K562 (cell line): ENCODE data around the gene PCDHGA12. TPM values are rescaled to one million over a fixed set of nuclear protein-coding genes. Genes with fewer than 3 reads are reported as not detected.

ENCODE experiments used
- ATAC-seq: fragments of 200-7000 bp; cut with Tn5 transposase; 3 replicates; pipeline ENCODE4 v1.9.1; 2020; ENCODE audit warnings: moderate library complexity
- BruUV-seq: library from RNA; stranded (reverse); fragments of 400-500 nt; replicated peaks from 2 replicates; lab custom pipeline; 2021; lab: Mats Ljungman, UMichigan
- CTCF ChIA-PET: fragments of 300-600 bp; formaldehyde crosslinking; extraction: SDS; loops from one replicate; lab custom pipeline; 2021; ENCODE audit warnings: low intra/inter-chr PET ratio; lab: Yijun Ruan, JAX
- POLR2A ChIA-PET: fragments of 300-600, 350-650 bp; sonication (Branson Sonifier 250); formaldehyde crosslinking; extraction: SDS; loops from one replicate; lab custom pipeline; 2021; ENCODE audit warnings: antibody characterized with exemption, inconsistent platforms; lab: Yijun Ruan, JAX
- DNase-seq, 4 experiments: peaks; one replicate each; pipeline versions ENCODE4 v3.0.0 to v3.0.0-alpha.2; 2011 to 2018; ENCODE audit warnings: low spot score in 3 of 4, mixed read lengths in 3 of 4; ENCODE audit errors: extremely low read depth in 1 of 4
- FAIRE-seq: peaks from 2 replicates; lab custom pipeline; 2011; peaks lifted over from hg19 to GRCh38; lab: Jason Lieb, UNC
- H2AFZ ChIP-seq: 2 replicates; pipeline ENCODE4 v1.6.0; 2011; ENCODE audit warnings: low read depth, low read length, control low read depth, inconsistent platforms
- H3K27ac ChIP-seq: fragments of 200-600 bp; 3 replicates; pipeline ENCODE4 v1.8.0; 2011; ENCODE audit warnings: low read depth, mild to moderate bottlenecking, control low read depth, inconsistent platforms, low read length, moderate library complexity, mixed read lengths; ENCODE audit errors: extremely low read depth
- H3K27me3 ChIP-seq, 2 experiments: fragments of 300-600 bp in 1 of 2; 2 replicates in 1 of 2; 3 replicates in 1 of 2; pipeline versions ENCODE4 v1.6.0 to v1.8.0; 2011; ENCODE audit warnings: inconsistent platforms in 2 of 2, low read length in 2 of 2, mild to moderate bottlenecking in 1 of 2, mixed read lengths in 1 of 2, moderate library complexity in 1 of 2; ENCODE audit not compliant: control insufficient read depth in 2 of 2, insufficient read depth in 2 of 2
- H3K36me3 ChIP-seq: fragments of 300-600 bp; 3 replicates; pipeline ENCODE4 v1.8.0; 2011; ENCODE audit warnings: mild to moderate bottlenecking, low read length, inconsistent platforms; ENCODE audit not compliant: control insufficient read depth, insufficient read depth
- H3K4me1 ChIP-seq, 2 experiments: fragments of 200-600 bp in 1 of 2; replicated peaks in 1 of 2; 2 replicates in 1 of 2; 3 replicates in 1 of 2; pipeline versions ENCODE4 v1.5.1 to v1.8.0; 2011; ENCODE audit warnings: inconsistent platforms in 2 of 2, low read length in 2 of 2, mild to moderate bottlenecking in 1 of 2, mixed read lengths in 1 of 2, moderate library complexity in 1 of 2; ENCODE audit not compliant: control insufficient read depth in 2 of 2, insufficient read depth in 2 of 2
- H3K4me2 ChIP-seq: 2 replicates; pipeline ENCODE4 v1.6.1; 2011; ENCODE audit warnings: low read length, control low read depth, inconsistent platforms, mixed read lengths; ENCODE audit not compliant: insufficient read depth
- H3K4me3 ChIP-seq: fragments of 200-600 bp; sonication (generic), shearing (Covaris generic); 2 replicates; pipeline ENCODE4 v1.5.1; 2016; ENCODE audit warnings: control low read depth, inconsistent platforms
- H3K79me2 ChIP-seq: fragments of 200-600 bp; 3 replicates; pipeline ENCODE4 v1.8.0; 2011; ENCODE audit warnings: low read length, inconsistent platforms; ENCODE audit not compliant: control insufficient read depth, insufficient read depth
- H3K9ac ChIP-seq, 2 experiments: 2 replicates each; pipeline versions ENCODE4 v1.6.0 to v1.6.1; 2011; ENCODE audit warnings: low read depth in 2 of 2, low read length in 2 of 2, control low read depth in 1 of 2, inconsistent platforms in 1 of 2, mild to moderate bottlenecking in 1 of 2, mixed read lengths in 1 of 2; ENCODE audit not compliant: insufficient read depth in 1 of 2
- H3K9me1 ChIP-seq: one replicate; pipeline ENCODE4 v1.6.0; 2011; ENCODE audit warnings: inconsistent platforms, mild to moderate bottlenecking, low read length, moderate library complexity; ENCODE audit not compliant: control insufficient read depth, insufficient read depth
- H3K9me3 ChIP-seq: replicated peaks from 2 replicates; pipeline ENCODE4 v1.5.1; 2011; ENCODE audit warnings: low read depth, low read length, inconsistent platforms; ENCODE audit not compliant: control insufficient read depth, insufficient read depth
- H4K20me1 ChIP-seq: replicated peaks from 2 replicates; pipeline ENCODE4 v1.6.1; 2011; ENCODE audit warnings: low read length, inconsistent platforms, mixed read lengths; ENCODE audit not compliant: control insufficient read depth, insufficient read depth
- FOXA3 ChIP-seq, 2 experiments: fragments of 450-650 bp in 1 of 2; sonication (generic) in 1 of 2; formaldehyde crosslinking; IDR thresholded peaks in 1 of 2; conservative IDR thresholded peaks in 1 of 2; 2 replicates each; pipeline versions ENCODE4 v1.4.0 to v1.8.0; 2020 to 2022; ENCODE audit warnings: mild to moderate bottlenecking in 2 of 2, missing genetic modification reagents in 1 of 2
- FOXK1 ChIP-seq: sonication (generic); formaldehyde crosslinking; IDR thresholded peaks from 2 replicates; pipeline ENCODE4 v1.8.0; 2022; ENCODE audit warnings: missing genetic modification reagents, mild to moderate bottlenecking, borderline replicate concordance
- JUN ChIP-seq, 2 experiments: sonication (generic) in 1 of 2; formaldehyde crosslinking in 1 of 2; IDR thresholded peaks; 2 replicates each; pipeline versions ENCODE4 v1.6.1 to v1.8.0; 2012 to 2022; ENCODE audit warnings: borderline replicate concordance in 2 of 2, mild to moderate bottlenecking in 2 of 2, improper control_type of control experiment in 1 of 2, low read depth in 1 of 2, low read length in 1 of 2, missing genetic modification reagents in 1 of 2
- KDM1A ChIP-seq, 2 experiments: fragments of 450-650 bp; IDR thresholded peaks; 2 replicates each; pipeline ENCODE4 v1.6.1; 2016; ENCODE audit warnings: mild to moderate bottlenecking in 2 of 2
- MTA3 ChIP-seq: fragments of 450-650 bp; formaldehyde crosslinking; IDR thresholded peaks from 2 replicates; pipeline ENCODE4 v1.6.1; 2017; ENCODE audit warnings: mild to moderate bottlenecking, borderline replicate concordance
- POLR2AphosphoS2 ChIP-seq: IDR thresholded peaks from 2 replicates; pipeline ENCODE4 v1.6.1; 2012; ENCODE audit warnings: low read length, improper control_type of control experiment
- ZBTB40 ChIP-seq, 2 experiments: fragments of 450-650 bp in 1 of 2; sonication (generic) in 1 of 2; formaldehyde crosslinking in 1 of 2; IDR thresholded peaks; 2 replicates each; pipeline versions ENCODE4 v1.7.1 to v1.9.0; 2016 to 2022; ENCODE audit warnings: inconsistent platforms in 1 of 2, mild to moderate bottlenecking in 1 of 2, missing genetic modification reagents in 1 of 2
- WGBS: fragments of 100-300 bp; shearing (Covaris generic); methylation state at CpG from one replicate; pipeline ENCODE4 v1.1.6; 2016; ENCODE audit warnings: low coverage, mixed read lengths; ENCODE audit not compliant: insufficient coverage; ENCODE audit errors: missing lambda C conversion rate; 5-methylcytosine and 5-hydroxymethylcytosine counted together
- in situ Hi-C: fragments of 300-500 bp; cut with MboI; formaldehyde crosslinking; loops from 4 replicates; pipeline ENCODE4 v1.15.0; 2018; ENCODE audit warnings: inconsistent platforms, mixed read lengths
- intact Hi-C: fragments of 100-400 bp; cut with micrococcal nuclease; formaldehyde crosslinking; loops from 2 replicates; pipeline ENCODE4 v1.14.2; 2022
- polyA plus RNA-seq, 8 experiments: library from polyadenylated mRNA; depleted of rRNA in 4 of 8; stranded (reverse) in 5 of 8; unstranded in 3 of 8; fragments of >200 nt; fragmentation: Nextera tagmentation in 2 of 8; fragmentation: Illumina TruSeq in 1 of 8; extraction: Ambion mirVana in 2 of 8; extraction: Trizol in 1 of 8; gene quantifications; 2 replicates each; pipeline versions ENCODE4 v1.2.1 to v1.2.3, GENCODE V29; 2011 to 2014; ENCODE audit warnings: inconsistent platforms in 1 of 8, missing spikeins in 1 of 8
- total RNA-seq, 7 experiments: library from RNA; depleted of rRNA in 6 of 7; stranded (reverse); fragments of >200 nt in 6 of 7; fragmentation: Illumina TruSeq in 2 of 7; extraction: Trizol in 2 of 7; gene quantifications; 2 replicates each; pipeline versions ENCODE4 v1.2.1 to v1.2.3, GENCODE V29; 2011 to 2021; ENCODE audit warnings: low replicate concordance in 1 of 7
- TF ChIP-seq, protein P1 (sequence below): sonication (generic); formaldehyde crosslinking; IDR thresholded peaks from 2 replicates; pipeline ENCODE4 v1.8.0; 2022; ENCODE audit warnings: mild to moderate bottlenecking, missing genetic modification reagents

Gene PCDHGA12
- total and polyA plus RNA-seq, 9 of the 15 experiments (the other 6 are each of a cell fraction or from before 2014, with no cell fraction given) = 0.03 TPM; not detected in 8

DNA sequence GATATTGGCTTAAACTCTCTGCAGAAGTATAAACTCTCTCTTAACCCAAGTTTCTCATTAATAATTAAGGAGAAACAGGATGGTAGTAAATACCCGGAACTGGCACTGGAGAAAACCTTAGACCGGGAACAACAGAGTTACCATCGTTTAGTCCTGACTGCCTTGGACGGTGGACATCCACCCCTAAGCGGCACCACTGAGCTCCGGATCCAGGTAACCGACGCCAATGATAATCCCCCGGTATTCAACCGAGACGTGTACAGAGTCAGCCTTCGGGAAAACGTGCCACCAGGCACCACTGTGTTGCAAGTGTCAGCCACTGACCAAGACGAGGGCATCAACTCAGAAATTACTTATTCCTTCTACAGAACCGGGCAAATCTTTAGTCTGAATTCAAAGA, 31.7 kb upstream of the PCDHGA12 start:
- CTCF ChIA-PET = no interaction called here
- no peak for ATAC-seq
- H2AFZ ChIP-seq = no peak overlapping the region
- H3K36me3 ChIP-seq = no peaks in the 10 kb centered on the region
- no peaks in the 10 kb centered on the region for H3K9me1 ChIP-seq
- no TSS peak for BruUV-seq
- WGBS = 4% methylated on average over 15 of the region's 15 CpGs
- peaks cover 2% of the 10 kb centered on the region; the same call in 1 of the 2 replicates for H3K9me3 ChIP-seq
- no peaks in the 10 kb centered on the region for H3K79me2 ChIP-seq
- H3K27ac ChIP-seq = no peak overlapping the region
- POLR2A ChIA-PET = interaction anchor here (1.1 kb wide), 1 partner anchor 8 kb away, joined by 3 read pairs; no protein-coding TSS in a partner anchor
- DNase-seq = no peak
- in situ Hi-C loops (no loop called here), intact Hi-C loops (no loop called here)
- peaks cover 0 to 11% of the 10 kb centered on the region in 2 experiments; a peak in 3 of 5 replicates for H3K4me1 ChIP-seq
- H3K4me3 ChIP-seq = no peak overlapping the region
- no peak overlapping the region for H3K9ac ChIP-seq
- peaks cover 0 to 33% of the 10 kb centered on the region in 2 experiments; a peak in 4 of 5 replicates for H3K27me3 ChIP-seq
- H3K4me2 ChIP-seq = no peak overlapping the region
- FAIRE-seq = no peak
- no peaks in the 10 kb centered on the region for H4K20me1 ChIP-seq
- TF ChIP-seq ZBTB40 (IDR thresholded peaks at IDR 0.05) (no peak), ZBTB40 (CRISPR knock-in tag; IDR thresholded peaks at IDR 0.05) (no peak), FOXA3 (CRISPR knock-in tag; conservative IDR thresholded peaks at IDR 0.05 in 1 of 2, IDR thresholded peaks at IDR 0.05 in 1 of 2) (no peak), FOXK1 (CRISPR knock-in tag) (no peak), KDM1A (IDR thresholded peaks at IDR 0.05) (no peak), JUN (IDR thresholded peaks at IDR 0.05; ENCODE audit: borderline replicate concordance, low read depth, low read length) (no peak), JUN (CRISPR knock-in tag; IDR thresholded peaks at IDR 0.05; ENCODE audit: borderline replicate concordance) (no peak), MTA3 (no peak), POLR2AphosphoS2 (no peak)
- TF ChIP-seq, protein P1, sequence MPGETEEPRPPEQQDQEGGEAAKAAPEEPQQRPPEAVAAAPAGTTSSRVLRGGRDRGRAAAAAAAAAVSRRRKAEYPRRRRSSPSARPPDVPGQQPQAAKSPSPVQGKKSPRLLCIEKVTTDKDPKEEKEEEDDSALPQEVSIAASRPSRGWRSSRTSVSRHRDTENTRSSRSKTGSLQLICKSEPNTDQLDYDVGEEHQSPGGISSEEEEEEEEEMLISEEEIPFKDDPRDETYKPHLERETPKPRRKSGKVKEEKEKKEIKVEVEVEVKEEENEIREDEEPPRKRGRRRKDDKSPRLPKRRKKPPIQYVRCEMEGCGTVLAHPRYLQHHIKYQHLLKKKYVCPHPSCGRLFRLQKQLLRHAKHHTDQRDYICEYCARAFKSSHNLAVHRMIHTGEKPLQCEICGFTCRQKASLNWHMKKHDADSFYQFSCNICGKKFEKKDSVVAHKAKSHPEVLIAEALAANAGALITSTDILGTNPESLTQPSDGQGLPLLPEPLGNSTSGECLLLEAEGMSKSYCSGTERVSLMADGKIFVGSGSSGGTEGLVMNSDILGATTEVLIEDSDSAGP = no peak
